HG02870 (cell line): Measurements from ENCODE around the gene AP1G1.

ENCODE experiments used
- ATAC-seq: cut with Tn5 transposase; IDR thresholded peaks from one replicate; pipeline ENCODE4 v1.9.1; 2021; ENCODE audit warnings: mild to moderate bottlenecking, moderate library complexity; ENCODE audit not compliant: unreplicated experiment

Gene AP1G1

DNA sequence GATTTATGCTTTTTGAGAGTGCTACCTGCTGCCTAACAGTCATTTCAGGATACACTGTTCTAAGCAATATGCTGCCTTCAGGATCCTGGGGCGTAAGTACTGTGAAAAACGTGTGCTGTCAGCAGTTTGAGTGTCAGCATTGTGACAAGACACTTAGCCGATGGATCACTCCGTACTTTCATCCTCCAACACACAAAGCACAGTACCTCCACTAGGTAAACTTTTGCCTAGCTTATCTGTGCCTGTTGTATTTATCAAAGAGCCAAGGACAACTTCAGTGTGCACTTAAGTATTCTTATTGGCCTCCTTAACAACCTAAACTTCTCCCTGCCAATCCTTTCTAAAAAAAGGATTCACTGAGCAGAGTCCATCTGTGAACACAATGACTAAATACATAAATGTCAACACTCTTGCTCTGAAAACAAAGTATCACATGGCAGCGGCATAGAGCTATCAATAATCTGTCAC, 50.3 kb downstream of the AP1G1 start:
- ATAC-seq = no peak

DNA sequence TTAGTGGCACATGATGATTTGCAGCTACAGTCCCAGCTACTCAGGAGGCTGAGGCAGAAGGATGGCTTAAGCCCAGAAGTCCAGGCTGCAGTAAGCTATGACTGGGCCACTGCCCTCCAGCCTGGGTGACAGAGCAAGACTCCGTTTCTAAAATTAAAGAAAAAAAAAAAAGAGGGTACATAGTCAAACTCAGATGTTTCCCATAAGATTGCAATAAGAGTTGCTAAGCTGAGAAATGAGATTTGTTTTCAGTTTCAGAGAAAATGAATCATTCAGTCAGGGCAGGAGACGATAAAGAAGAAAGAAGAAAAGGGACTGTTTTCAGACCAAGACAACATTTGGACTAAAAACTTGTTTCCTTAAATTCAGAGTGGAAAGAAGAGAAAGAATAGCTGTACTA, 54.0 kb downstream of the AP1G1 start:
- ATAC-seq = no peak

DNA sequence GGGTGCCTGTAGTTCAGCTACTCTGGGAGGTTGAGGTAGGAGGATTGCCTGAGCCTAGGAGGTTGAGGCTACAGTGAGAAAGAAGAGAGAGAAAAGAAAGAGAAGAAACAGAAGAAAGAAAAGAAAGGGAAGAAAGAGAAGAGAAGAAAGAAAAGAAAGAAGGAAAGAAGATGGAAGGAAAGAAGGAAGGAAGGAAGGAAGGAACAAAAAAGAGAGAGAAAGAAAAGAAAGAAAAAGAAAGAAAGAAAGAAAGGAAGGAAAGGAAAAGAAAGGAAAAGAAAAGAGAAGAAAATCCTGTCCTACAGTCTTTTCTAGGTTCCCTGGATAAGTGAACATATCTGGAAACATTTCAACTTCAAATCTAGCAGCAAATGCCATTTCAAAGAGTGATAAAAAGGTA, 54.5 kb downstream of the AP1G1 start:
- ATAC-seq = no peak

DNA sequence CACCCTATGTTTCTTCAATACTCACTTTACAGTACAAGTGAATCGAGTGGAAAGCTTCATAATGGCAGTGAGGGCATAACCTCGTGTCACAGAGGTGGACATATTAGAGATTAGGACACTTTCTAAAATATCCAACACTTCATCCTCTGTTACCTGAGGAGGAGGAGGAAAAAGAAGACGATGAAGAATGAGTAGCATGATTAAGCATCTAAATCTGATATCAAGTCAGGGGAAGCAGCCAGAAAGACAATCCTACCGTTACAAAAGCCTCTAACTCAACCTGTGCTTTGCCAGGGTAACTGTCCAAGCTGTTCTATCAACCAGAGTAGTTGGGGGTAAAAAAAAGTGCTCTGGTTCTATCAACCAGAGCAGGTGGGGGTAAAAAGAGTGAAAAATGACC, 60.4 kb downstream of the AP1G1 start:
- ATAC-seq = no peak

DNA sequence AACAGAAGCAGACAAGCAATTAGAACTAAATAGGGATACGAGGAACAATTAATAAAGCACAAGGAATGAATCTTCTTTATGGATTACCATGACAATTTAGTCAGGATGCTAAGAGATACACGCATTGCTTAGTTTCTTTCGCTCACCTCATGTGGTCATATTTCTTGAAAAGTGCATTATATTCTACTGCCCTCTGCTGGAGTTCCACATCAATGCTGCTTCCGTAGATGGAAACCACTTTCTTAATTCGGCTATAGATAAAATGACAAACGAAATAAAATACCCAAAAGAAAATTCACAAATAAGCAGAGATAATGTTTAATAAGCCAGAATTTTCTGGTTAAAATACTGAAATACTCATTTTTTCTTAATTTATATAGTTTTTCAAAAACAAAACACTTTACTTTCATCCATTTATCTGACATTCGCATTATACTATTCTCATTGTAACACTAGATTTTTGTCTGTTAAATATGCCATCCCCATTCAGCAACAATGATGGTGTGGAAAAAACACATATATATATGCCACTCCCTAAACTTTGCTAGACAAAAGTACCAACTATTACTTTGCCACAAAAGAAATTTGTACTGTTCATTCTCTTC, 62.1 kb downstream of the AP1G1 start:
- ATAC-seq = no peak

DNA sequence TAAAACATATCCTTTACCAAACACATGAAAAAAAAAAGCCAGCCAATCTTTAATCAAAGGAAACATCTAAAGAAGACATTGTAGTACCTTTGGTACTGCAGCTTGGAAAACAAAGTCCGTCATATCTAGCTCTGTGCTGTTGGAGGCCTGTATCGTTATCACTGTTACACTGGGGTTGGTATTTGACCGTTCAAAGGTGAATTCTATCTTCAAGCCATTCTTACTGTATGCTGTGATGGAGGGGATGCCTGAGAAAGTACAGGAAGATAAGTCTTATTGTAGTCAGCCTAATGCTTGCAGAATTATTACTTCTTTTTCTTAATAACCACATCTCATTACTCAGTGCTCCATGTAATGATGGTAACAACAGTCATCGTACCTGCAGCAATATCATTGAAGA, 69.8 kb downstream of the AP1G1 start:
- ATAC-seq = no peak

DNA sequence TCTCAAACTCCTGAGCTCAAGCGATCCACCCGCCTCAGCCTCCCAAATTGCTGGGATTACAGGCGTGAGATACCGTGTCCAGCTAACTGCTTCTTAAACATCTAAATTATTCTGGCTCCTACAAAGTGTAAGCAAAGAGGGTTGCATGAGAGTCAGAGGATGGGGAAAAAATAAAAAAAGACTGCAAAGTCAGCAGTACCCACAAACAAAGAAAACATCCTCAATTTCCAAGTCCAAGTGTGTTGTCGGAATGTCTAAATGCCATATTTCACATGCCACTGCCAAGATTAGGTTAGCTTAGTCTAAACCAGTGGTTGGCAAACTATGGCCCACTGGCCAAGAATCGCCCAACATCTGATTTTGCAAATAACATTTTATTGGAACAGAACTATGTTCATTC, 71.1 kb downstream of the AP1G1 start:
- ATAC-seq = no peak

DNA sequence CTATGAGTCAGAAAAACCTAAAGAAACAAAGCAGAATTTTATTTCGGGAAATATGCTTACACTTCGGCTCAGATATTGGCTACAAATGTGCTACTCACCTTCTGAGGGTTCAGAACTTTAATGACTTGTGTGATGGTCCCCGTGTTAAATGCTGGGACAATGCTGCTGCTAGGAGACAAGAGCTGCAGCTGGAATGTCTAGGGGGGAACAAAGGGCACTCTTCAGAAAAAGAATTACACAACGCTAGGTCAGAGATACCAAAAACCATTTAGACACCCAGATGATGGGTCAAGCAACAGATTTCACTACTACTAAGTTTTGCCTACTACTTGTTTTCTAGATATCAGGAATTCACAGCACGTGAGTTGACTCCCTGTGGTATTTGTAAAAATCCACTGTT, 74.1 kb downstream of the AP1G1 start:
- ATAC-seq = no peak

DNA sequence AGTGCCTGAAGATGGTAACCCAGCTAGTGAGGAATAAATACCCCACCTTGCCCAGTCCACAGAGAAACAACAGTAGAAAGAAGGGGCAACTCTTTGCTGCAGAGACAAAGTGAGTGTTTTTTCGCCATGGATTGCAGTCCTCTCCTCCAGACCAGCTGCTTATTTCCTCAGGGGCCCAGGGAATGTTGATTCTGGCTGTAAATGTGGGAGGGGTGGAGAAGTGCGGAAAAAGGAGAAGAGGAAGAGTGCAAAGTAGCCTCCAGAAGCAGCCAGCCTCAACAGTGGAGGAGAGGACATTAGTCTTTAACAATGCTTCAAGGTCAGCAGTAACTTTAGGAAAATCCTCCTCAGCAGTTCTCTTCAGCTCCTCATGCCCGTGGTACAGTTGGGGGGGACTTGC, 76.0 kb downstream of the AP1G1 start:
- no peak for ATAC-seq

DNA sequence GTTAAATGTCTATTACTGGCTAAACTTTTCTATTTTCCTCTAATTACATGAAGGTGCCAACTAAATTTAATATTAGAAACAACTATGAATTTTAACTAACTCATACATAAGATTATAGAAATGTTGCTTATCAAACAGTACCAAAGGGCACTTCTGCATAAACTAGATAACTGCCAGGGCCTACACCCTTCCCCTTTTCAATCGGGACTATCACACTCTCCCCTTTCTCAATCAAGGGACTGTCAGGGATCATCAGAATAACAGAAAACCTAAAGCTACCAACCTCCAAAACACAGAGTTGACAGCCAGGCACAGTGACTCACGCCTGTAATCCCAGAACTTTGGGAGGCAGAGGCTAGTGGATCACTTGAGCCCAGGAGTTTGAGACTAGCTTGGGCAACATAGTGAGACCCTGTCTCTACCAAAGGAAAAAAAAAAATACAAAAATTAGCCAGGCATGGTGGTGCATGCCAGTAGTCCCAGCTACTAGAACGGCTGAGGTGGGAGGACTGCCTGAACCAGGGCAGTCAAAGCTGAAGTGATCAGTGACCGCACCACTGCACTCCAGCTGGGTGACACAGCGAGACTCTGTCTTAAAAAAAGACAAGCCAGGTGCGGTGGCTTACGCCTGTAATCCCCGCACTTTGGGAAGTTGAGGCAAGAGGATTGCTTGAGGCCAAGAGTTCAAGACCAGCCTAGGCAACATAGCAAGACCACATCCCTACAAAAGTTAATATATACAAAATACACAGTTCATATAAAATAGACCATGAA, 80.9 kb downstream of the AP1G1 start:
- ATAC-seq = no peak

DNA sequence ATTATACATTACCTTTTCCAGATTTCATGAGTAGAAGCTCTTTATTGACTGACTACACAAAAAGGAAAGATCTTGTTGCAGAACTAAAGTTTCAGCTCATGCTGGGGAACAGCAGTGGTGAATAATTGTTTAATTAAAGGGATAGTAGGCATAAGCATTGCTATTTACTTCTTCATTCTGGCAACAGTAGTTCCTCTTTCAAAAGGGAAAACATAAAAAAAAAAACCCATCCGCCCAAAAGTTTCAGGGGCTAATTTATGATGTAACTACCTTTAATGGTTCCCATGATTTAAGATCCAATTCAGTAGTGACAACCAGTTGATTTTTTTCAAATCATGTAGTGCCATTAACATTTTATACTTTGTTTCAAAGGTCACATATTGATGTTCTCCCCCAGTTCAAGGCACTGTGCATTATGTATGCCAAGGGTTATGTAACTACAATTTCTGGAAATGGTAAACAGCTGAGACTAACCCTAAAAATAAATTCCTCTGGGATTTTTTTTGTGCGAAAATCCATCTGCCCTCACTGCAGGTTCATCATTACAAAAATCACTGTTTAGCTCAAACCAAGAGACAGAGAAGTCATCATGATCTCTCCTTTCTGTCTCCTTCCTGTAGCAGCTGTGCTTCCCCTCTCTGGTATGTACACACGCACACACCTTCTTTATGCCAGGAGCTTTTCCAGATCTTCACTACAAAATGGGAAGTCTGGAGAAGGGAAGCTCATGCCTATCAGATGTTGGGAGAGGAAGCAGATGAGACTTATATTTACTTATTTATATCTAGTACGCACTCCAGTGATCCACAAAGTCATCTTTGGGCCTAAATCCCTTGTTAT, 81.9 kb downstream of the AP1G1 start:
- ATAC-seq = no peak

DNA sequence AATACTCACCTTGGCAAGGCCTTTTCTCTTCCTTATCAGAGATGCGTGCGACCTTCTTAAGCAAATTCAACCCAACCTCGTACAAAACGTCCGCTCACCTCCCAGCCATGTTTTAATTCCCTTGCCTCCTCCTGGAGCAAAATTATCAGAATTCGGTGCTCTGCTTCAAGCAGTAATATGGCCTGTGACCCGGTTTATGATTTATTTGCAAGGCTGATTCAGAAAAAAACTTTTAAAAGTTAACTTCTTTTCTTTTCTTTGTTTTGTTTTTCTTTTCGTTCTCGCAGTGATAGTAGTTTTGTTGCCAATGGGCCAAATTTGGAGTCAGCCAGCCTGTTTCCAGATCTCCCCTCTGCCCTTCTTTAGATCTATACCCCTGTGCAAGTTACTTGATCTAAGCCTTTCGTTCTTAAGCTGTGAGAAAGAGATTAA, 84.3 kb downstream of the AP1G1 start, which contains the start of gene PHLPP2:
Gene PHLPP2 (minus strand): TSS at position 382 of the 432 bp plus-strand sequence. CDS start 9,906 bp downstream, outside the sequence.
- ATAC-seq = no peak

DNA sequence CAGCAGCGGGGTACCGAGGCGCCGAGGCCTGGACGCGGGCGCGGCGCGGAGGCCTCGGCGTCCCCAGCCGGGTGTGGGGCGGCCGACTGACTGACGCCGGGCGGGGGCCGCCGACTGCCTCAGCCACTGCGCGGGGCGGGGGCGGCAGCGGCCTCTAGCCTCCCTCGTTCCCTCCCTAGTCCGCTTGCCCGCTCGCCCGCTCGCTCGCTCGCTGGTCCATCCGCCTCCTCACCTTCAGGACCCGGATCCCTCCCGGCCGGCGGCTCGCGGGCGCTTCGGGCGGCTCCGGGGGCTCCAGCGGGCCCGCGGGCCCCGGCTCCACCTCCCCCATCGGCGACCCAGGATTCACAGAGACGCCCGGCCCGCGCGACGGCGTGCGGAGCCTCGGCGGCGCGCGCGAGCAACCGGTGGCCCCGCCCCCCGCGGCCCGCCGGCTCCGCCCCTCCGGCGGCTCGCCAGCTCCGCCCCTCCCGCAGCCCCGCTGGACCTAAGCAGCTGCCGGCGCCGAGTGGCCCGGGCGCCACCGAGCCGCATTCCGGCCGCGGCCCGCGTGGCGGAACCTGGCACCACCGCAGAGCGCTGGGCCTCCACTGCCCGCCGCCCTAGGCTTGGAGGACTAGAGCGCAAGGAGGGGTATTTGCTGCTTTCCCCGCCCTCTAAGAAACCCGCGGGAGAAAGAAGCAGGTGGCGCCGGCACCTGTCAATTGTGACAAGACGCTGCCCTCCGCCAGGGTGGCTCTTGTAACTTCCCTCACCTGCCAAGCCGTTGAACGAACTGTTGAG, 84.9 kb downstream of the AP1G1 start:
- peak; percentile 65 for ATAC-seq

DNA sequence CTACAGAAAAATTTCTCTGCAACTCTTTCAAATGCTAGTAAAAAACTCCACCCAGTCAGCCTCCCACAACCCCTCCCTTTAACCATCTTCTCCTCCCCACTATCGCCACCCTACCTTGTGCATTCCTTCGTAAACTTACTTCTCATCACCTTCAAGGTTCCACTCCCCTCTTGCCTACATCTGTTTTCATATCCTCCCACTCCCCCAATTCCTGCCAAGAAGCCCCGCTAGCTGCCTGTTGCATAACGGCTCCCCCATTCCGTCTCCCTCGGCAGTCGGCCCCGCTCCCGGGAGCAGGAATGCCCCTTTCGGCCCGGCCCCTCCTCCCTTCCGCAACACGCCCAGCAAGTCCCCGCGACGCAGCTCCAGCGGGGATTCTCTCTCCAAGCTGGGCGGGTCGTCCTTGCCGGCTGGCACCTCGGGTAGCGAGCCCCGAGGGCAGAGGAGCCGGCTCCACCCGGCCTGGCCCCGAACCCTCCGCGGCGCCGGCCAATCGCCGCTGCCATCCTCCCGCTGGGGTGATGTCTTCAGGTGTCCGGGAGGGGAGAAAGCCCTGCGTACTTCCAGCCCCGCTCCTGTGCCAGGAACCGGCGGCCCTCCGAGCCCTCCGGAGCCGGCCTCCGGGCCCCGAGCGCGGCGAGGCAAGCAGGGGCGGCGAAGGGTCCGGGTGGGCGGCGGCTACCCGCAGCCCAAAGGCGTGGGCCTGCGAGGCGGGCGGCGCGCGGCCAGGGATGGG, 85.7 kb downstream of the AP1G1 start:
- peak; percentile 29 for ATAC-seq

DNA sequence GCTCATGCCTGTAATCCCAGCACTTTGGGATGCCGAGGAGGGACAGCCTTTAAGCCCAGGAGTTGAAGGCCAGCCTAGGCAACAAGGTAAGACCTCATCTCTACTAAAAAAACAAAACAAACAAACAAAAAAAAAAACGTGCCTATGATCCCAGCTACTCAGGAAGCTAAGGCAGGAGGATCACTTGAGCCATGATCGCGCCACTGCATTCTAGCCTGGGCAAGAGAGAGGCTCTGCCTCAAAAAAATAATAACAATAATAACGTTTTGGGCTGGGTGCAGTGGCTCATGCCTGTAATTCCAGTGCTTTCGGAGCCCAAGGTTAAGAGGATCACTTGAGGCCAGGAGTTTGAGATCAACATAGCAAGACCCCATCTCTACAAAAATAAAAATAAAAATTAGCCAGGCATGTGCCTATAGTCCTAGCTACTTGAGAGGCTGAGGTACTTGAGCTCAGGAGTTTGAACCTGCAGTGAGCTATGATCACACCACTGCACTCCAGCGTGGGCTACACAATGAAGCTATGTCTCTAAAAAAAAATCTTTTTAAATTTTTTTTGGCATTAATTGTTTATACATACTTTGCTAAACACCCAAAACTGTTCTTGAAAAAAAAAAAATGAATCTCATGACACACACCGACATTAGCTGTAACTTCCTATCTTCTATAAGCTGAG, 87.4 kb downstream of the AP1G1 start:
- ATAC-seq = no peak

DNA sequence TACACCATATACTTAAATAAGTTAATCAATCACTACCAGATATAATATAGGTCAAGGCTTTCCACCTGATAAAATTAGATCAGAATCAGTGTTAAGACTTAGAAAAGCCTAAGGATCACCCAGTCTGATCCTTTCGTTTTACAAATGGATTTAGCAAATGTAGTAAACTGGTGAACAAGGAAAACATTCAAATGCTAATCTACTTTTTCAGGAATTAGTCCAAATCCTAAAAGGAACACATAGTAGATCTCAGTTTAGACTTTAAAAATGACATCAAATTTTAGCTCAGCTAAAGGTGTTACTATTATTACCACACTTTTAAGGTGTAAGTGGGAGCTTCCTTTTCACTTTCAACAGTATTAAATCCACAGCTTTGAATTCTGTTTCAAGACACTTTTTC, 96.1 kb downstream of the AP1G1 start:
- ATAC-seq = no peak

DNA sequence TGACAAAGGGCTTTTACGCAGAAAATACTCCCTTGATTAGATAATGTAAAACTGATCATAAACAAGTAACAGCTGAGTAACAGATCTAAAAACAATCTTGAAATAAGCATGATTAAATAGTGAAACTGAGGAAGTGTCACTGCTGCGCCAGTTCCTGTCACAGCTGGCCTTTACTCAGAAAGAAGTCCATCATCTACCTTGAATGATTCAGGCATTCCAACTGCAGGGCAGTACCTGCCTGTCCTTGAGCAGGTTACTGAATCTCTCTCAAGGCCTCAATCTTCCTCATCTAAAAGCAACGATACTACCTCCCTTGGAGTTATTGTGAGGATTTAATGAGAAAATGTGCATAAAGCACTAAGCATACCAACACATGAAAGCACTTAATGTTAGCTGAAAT, 96.8 kb downstream of the AP1G1 start:
- ATAC-seq = no peak

DNA sequence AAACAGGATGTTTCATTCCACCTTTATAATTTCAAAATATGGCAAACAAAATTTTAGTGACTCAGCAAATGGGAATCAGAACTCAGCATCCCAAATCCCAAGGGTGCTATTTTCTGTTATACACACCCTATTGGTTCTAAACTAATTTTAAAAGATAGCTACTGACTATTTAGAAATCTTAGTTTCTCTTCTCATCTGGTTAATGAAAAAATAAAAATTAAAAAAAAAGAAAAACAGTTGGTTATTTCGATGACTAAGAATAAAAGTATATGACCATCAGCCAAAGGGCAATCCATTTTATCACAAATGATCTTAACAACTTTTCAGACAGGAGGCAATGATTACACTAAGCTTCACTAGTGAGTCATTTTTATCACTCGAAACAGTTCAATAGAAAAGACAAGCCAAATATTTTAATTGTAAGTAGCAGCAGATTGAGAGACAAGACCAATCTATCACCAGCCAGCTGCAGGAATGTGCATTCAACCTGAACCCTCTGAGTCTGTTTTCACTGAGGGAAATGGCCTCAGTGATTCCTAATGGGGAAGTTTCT, 99.3 kb downstream of the AP1G1 start:
- ATAC-seq = no peak

DNA sequence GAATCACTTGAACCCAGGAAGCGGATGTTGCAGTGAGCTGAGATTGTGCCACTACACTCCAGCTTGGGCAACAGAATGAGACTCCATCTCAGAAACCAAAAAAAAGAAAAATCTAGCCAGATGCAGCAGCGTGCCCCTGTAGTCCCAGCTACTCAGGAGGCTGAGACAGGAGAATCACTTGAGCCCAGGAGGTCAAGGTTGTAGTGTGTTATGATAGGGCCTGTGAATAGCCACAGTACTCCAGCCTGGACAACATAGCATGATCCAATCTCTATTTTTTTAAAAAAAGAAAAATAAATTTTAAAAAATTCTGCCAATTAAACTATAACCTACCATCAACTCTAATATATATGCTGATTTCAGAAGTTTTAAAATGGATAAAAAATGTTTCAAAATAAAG, 99.9 kb downstream of the AP1G1 start:
- no peak for ATAC-seq
